Measurements from ENCODE around the gene KIR3DL3.

The KIR3DL3 gene

GRCh38 chr19:54691582-54692297 is 32.5 kb upstream of the KIR3DL3 start:
- TF ChIP-seq ZFP3 (CRISPR knock-in tag; IDR thresholded peaks at IDR 0.05) (no peak), ARNTL (CRISPR knock-in tag; IDR thresholded peaks at IDR 0.05; ENCODE audit: borderline replicate concordance, low read depth) (no peak)
- ATAC-seq = no peak

- TF ChIP-seq GLIS3 (CRISPR knock-in tag; IDR thresholded peaks at IDR 0.05) (no peak), TCF4 (CRISPR knock-in tag; IDR thresholded peaks at IDR 0.05; ENCODE audit: borderline replicate concordance) (no peak), PATZ1 (CRISPR knock-in tag; IDR thresholded peaks at IDR 0.05; ENCODE audit: borderline replicate concordance) (no peak), OSR1 (CRISPR knock-in tag; IDR thresholded peaks at IDR 0.05) (no peak), BACH2 (CRISPR knock-in tag; IDR thresholded peaks at IDR 0.05; ENCODE audit: borderline replicate concordance) (no peak), ZNF565 (CRISPR knock-in tag; conservative IDR thresholded peaks at IDR 0.05; ENCODE audit: low read depth) (no peak), TSHZ2 (CRISPR knock-in tag; IDR thresholded peaks at IDR 0.05) (no peak), SNAI2 (CRISPR knock-in tag; IDR thresholded peaks at IDR 0.05) (no peak), POU6F1 (CRISPR knock-in tag; IDR thresholded peaks at IDR 0.05; ENCODE audit: borderline replicate concordance, low read depth) (no peak), ZFP30 (CRISPR knock-in tag; IDR thresholded peaks at IDR 0.05) (no peak), PPARA (CRISPR knock-in tag; IDR thresholded peaks at IDR 0.05; ENCODE audit: borderline replicate concordance) (no peak), TOX (CRISPR knock-in tag; IDR thresholded peaks at IDR 0.05; ENCODE audit: borderline replicate concordance) (no peak), ZFP3 (CRISPR knock-in tag; IDR thresholded peaks at IDR 0.05) (no peak)
- no peak for ATAC-seq
Measured at GRCh38 chr19:54692298-54692615, 32.0 kb upstream of the KIR3DL3 start.

GRCh38 chr19:54694648-54695047 is 29.6 kb upstream of the KIR3DL3 start:
- no peak for ATAC-seq
- TF ChIP-seq ZC3H10 (CRISPR knock-in tag; IDR thresholded peaks at IDR 0.05) = no peak

- no peak for ATAC-seq
- no peak for TF ChIP-seq BACH2 (CRISPR knock-in tag; IDR thresholded peaks at IDR 0.05; ENCODE audit: borderline replicate concordance)
- TF ChIP-seq TOX (CRISPR knock-in tag; IDR thresholded peaks at IDR 0.05; ENCODE audit: borderline replicate concordance) = no peak
- no peak for TF ChIP-seq ARNTL (CRISPR knock-in tag; IDR thresholded peaks at IDR 0.05; ENCODE audit: borderline replicate concordance, low read depth)
- TF ChIP-seq POU6F1 (CRISPR knock-in tag; IDR thresholded peaks at IDR 0.05; ENCODE audit: borderline replicate concordance, low read depth) = no peak
- no peak for TF ChIP-seq OSR1 (CRISPR knock-in tag; IDR thresholded peaks at IDR 0.05)
- no peak for TF ChIP-seq CREB5 (CRISPR knock-in tag; IDR thresholded peaks at IDR 0.05; ENCODE audit: low read depth)
- TF ChIP-seq CSDC2 (CRISPR knock-in tag; IDR thresholded peaks at IDR 0.05) = no peak
- TF ChIP-seq SNAI2 (CRISPR knock-in tag; IDR thresholded peaks at IDR 0.05) = no peak
- no peak for TF ChIP-seq CSRNP3 (CRISPR knock-in tag; IDR thresholded peaks at IDR 0.05)
- no peak for TF ChIP-seq TSHZ2 (CRISPR knock-in tag; IDR thresholded peaks at IDR 0.05)
- no peak for TF ChIP-seq ZFP3 (CRISPR knock-in tag; IDR thresholded peaks at IDR 0.05)
- no peak for TF ChIP-seq ZC3H10 (CRISPR knock-in tag; IDR thresholded peaks at IDR 0.05)
- no peak for TF ChIP-seq RARB (CRISPR knock-in tag; IDR thresholded peaks at IDR 0.05)
- TF ChIP-seq GLIS3 (CRISPR knock-in tag; IDR thresholded peaks at IDR 0.05) = no peak
- TF ChIP-seq ESRRG (CRISPR knock-in tag; IDR thresholded peaks at IDR 0.05) = no peak
- TF ChIP-seq ZNF8 (CRISPR knock-in tag; IDR thresholded peaks at IDR 0.05) = no peak
- no peak for TF ChIP-seq ZFP30 (CRISPR knock-in tag; IDR thresholded peaks at IDR 0.05)
- no peak for TF ChIP-seq TCF4 (CRISPR knock-in tag; IDR thresholded peaks at IDR 0.05; ENCODE audit: borderline replicate concordance)
Measured at GRCh38 chr19:54696117-54696548, 28.1 kb upstream of the KIR3DL3 start.
